SK-N-SH (cell line): Measurements from ENCODE around the gene KIF18B.

Experiments used
- EP300 ChIP-seq, 2 experiments: IDR thresholded peaks; 2 replicates each; pipeline versions ENCODE4 v1.4.0 to v1.6.1; 2012; ENCODE audit warnings: borderline replicate concordance in 1 of 2, low read depth in 1 of 2, low read length in 1 of 2
- FOSL2 ChIP-seq: IDR thresholded peaks from 2 replicates; pipeline ENCODE4 v1.4.0; 2012; ENCODE audit warnings: low read depth, mild to moderate bottlenecking, moderate library complexity, borderline replicate concordance
- FOXM1 ChIP-seq: IDR thresholded peaks from 2 replicates; pipeline ENCODE4 v1.4.0; 2012; ENCODE audit warnings: low read depth, mild to moderate bottlenecking
- MXI1 ChIP-seq: IDR thresholded peaks from 2 replicates; pipeline ENCODE4 v1.6.1; 2012; ENCODE audit warnings: mild to moderate bottlenecking, low read depth, low read length, improper control_type of control experiment
- NRF1 ChIP-seq: IDR thresholded peaks from 2 replicates; pipeline ENCODE4 v1.6.1; 2012; ENCODE audit warnings: low read depth, mild to moderate bottlenecking, low read length
- POLR2AphosphoS5 ChIP-seq: IDR thresholded peaks from 2 replicates; pipeline ENCODE4 v1.6.1; 2012; ENCODE audit warnings: low read depth, low read length
- RAD21 ChIP-seq: IDR thresholded peaks from 2 replicates; pipeline ENCODE4 v1.6.1; 2012; ENCODE audit warnings: mild to moderate bottlenecking, low read length
- RCOR1 ChIP-seq: fragments of 150-350 bp; IDR thresholded peaks from 2 replicates; pipeline ENCODE4 v1.6.1; 2017; ENCODE audit warnings: antibody characterized with exemption, low read length
- YY1 ChIP-seq: IDR thresholded peaks from 2 replicates; pipeline ENCODE4 v1.4.0; 2012; ENCODE audit warnings: low read depth, mild to moderate bottlenecking
- TF ChIP-seq, protein P1 (sequence below): fragments of 200-600 bp; sonication (generic); IDR thresholded peaks from 2 replicates; pipeline ENCODE4 v1.6.1; 2017; ENCODE audit warnings: antibody characterized with exemption, mild to moderate bottlenecking, moderate library complexity
- TF ChIP-seq, protein P2 (sequence below): IDR thresholded peaks from 2 replicates; pipeline ENCODE4 v1.4.0; 2012; ENCODE audit warnings: low read depth
- TF ChIP-seq, protein P3 (sequence below): IDR thresholded peaks from 2 replicates; pipeline ENCODE4; 2012

DNA sequence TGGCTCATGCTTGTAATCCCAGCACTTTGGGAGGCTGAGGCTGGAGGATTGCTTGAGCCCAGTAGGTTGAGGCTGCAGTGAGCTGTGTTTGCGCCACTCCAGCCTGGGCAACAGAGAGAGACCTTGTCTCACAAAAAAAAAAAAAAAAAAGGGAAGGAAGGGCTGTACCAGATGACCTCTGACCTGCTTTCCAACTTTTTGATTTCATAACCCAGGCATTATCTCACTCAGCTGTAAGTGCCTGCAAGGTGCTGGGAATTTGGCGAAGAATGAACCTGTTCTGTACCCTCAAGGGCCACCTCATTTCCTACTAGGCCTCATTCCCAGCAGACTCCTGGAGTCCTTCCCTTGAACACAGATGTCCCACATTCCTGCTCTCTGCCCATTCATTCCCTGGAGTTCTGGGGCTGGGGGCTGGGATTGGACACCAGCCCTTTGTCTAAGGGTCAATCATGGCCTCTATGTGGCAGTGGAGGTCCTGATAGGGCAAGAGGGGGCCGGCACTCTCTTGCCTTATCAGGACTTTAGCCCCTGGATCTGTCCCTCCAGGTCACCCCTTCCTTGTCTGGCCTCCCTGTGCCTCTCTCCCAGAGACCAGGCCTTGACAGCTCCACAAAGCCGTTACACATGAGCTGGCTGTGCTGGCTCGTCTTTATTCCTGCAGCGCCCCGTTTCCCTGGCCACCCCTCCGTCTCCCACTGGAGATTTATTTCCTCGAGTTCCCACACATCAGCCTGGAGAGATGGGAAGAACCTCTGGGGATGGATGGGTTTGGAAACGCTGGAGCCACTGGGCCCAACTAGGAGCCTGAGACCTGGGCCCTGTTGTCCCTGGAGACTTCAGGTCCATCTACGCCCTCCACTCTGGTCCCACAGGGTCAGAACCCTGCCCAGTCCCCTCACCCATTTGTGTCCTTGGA is 31.5 kb downstream of the KIF18B start:
- TF ChIP-seq, protein P1, sequence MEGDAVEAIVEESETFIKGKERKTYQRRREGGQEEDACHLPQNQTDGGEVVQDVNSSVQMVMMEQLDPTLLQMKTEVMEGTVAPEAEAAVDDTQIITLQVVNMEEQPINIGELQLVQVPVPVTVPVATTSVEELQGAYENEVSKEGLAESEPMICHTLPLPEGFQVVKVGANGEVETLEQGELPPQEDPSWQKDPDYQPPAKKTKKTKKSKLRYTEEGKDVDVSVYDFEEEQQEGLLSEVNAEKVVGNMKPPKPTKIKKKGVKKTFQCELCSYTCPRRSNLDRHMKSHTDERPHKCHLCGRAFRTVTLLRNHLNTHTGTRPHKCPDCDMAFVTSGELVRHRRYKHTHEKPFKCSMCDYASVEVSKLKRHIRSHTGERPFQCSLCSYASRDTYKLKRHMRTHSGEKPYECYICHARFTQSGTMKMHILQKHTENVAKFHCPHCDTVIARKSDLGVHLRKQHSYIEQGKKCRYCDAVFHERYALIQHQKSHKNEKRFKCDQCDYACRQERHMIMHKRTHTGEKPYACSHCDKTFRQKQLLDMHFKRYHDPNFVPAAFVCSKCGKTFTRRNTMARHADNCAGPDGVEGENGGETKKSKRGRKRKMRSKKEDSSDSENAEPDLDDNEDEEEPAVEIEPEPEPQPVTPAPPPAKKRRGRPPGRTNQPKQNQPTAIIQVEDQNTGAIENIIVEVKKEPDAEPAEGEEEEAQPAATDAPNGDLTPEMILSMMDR: no peak
- TF ChIP-seq, protein P2, sequence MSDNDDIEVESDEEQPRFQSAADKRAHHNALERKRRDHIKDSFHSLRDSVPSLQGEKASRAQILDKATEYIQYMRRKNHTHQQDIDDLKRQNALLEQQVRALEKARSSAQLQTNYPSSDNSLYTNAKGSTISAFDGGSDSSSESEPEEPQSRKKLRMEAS: no peak
- TF ChIP-seq EP300 (IDR thresholded peaks at IDR 0.05; ENCODE audit: borderline replicate concordance in 1 of 2, low read depth in 1 of 2, low read length in 1 of 2) (no peak), FOSL2 (no peak), NRF1 (no peak), POLR2AphosphoS5 (no peak), RCOR1 (no peak), FOXM1 (no peak), MXI1 (no peak), RAD21 (no peak), YY1 (no peak)
- TF ChIP-seq, protein P3, sequence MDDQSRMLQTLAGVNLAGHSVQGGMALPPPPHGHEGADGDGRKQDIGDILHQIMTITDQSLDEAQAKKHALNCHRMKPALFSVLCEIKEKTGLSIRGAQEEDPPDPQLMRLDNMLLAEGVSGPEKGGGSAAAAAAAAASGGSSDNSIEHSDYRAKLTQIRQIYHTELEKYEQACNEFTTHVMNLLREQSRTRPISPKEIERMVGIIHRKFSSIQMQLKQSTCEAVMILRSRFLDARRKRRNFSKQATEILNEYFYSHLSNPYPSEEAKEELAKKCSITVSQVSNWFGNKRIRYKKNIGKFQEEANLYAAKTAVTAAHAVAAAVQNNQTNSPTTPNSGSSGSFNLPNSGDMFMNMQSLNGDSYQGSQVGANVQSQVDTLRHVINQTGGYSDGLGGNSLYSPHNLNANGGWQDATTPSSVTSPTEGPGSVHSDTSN: no peak
